K562 (cell line): ENCODE data around the gene GPATCH3.

Experiments
- ELF4 ChIP-seq: fragments of 450-650 bp; formaldehyde crosslinking; IDR thresholded peaks from 2 replicates; pipeline ENCODE4 v1.4.0; 2022; ENCODE audit warnings: missing genetic modification characterization
- GTF2A2 ChIP-seq: IDR thresholded peaks from 2 replicates; pipeline ENCODE4 v1.6.1; 2016; ENCODE audit warnings: mild to moderate bottlenecking, missing genetic modification characterization, missing compliant biosample characterization
- POLR2A ChIP-seq: fragments of 450-650 bp; conservative IDR thresholded peaks from 2 replicates; pipeline ENCODE4 v1.6.1; 2016
- POLR2AphosphoS5 ChIP-seq: IDR thresholded peaks from 2 replicates; pipeline ENCODE4 v1.6.1; 2011; ENCODE audit warnings: mild to moderate bottlenecking, low read depth, low read length, moderate library complexity; ENCODE audit not compliant: control insufficient read depth, insufficient read depth
- TCF7L2 ChIP-seq: fragments of 150-350 bp; IDR thresholded peaks from 2 replicates; pipeline ENCODE4 v1.6.1; 2016; ENCODE audit warnings: low read depth, mild to moderate bottlenecking, low read length, moderate library complexity
- TF ChIP-seq, protein P1 (sequence below), 2 experiments: fragments of 450-650 bp; IDR thresholded peaks; 2 replicates each; pipeline ENCODE4 v1.6.1; 2016
- TF ChIP-seq, protein P2 (sequence below): fragments of 250-450 bp; sonication (Bioruptor Pico); IDR thresholded peaks from 2 replicates; pipeline ENCODE4 v1.8.0; 2021; ENCODE audit warnings: moderate library complexity, mild to moderate bottlenecking, inconsistent platforms
- TF ChIP-seq, protein P3 (sequence below): fragments of 200-400 bp; formaldehyde crosslinking; IDR thresholded peaks from 2 replicates; pipeline ENCODE4 v1.6.1; 2017; ENCODE audit warnings: mild to moderate bottlenecking, low read depth, low read length, moderate library complexity

DNA sequence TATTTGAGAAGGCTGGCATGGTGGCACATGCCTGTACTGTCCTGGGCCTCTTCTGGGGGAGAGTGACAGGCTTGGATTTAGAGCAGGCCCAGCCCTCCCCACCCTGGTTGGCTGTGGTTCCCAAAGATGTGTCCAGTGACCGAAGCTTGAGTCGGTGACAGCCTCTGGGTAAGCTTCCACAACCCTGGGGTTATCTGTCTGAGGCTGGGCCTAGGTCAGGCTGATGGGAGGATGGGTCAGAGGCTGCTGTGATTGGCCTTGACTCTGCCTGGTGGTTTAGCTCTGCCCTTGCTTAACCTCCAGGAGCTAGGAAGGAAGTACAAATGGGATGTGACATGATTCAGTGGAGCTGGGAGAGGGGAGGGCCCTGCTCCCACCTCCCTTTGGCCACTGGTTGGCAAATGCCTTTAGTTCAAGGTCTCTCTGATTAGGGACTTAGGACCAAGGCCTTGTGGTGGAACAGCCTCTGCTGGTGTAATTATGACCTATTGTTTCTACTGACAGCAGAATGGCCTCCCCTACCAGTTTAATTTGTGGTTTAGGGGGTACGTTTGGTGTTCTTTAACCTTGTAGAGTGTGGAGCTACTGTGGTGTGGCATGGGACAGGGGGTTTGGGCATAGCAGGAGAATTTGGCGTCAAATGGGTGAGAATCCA, 37.9 kb upstream of the GPATCH3 start:
- no peak for TF ChIP-seq POLR2AphosphoS5
- no peak for TF ChIP-seq TCF7L2
- no peak for TF ChIP-seq GTF2A2
- TF ChIP-seq ELF4 (CRISPR knock-in tag) = no peak
- TF ChIP-seq, protein P1, sequence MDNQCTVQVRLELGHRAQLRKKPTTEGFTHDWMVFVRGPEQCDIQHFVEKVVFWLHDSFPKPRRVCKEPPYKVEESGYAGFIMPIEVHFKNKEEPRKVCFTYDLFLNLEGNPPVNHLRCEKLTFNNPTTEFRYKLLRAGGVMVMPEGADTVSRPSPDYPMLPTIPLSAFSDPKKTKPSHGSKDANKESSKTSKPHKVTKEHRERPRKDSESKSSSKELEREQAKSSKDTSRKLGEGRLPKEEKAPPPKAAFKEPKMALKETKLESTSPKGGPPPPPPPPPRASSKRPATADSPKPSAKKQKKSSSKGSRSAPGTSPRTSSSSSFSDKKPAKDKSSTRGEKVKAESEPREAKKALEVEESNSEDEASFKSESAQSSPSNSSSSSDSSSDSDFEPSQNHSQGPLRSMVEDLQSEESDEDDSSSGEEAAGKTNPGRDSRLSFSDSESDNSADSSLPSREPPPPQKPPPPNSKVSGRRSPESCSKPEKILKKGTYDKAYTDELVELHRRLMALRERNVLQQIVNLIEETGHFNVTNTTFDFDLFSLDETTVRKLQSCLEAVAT (IDR thresholded peaks at IDR 0.05) = no peak
- no peak for TF ChIP-seq POLR2A
- TF ChIP-seq, protein P2, sequence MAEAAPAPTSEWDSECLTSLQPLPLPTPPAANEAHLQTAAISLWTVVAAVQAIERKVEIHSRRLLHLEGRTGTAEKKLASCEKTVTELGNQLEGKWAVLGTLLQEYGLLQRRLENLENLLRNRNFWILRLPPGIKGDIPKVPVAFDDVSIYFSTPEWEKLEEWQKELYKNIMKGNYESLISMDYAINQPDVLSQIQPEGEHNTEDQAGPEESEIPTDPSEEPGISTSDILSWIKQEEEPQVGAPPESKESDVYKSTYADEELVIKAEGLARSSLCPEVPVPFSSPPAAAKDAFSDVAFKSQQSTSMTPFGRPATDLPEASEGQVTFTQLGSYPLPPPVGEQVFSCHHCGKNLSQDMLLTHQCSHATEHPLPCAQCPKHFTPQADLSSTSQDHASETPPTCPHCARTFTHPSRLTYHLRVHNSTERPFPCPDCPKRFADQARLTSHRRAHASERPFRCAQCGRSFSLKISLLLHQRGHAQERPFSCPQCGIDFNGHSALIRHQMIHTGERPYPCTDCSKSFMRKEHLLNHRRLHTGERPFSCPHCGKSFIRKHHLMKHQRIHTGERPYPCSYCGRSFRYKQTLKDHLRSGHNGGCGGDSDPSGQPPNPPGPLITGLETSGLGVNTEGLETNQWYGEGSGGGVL (CRISPR knock-in tag) = no peak
- TF ChIP-seq, protein P3, sequence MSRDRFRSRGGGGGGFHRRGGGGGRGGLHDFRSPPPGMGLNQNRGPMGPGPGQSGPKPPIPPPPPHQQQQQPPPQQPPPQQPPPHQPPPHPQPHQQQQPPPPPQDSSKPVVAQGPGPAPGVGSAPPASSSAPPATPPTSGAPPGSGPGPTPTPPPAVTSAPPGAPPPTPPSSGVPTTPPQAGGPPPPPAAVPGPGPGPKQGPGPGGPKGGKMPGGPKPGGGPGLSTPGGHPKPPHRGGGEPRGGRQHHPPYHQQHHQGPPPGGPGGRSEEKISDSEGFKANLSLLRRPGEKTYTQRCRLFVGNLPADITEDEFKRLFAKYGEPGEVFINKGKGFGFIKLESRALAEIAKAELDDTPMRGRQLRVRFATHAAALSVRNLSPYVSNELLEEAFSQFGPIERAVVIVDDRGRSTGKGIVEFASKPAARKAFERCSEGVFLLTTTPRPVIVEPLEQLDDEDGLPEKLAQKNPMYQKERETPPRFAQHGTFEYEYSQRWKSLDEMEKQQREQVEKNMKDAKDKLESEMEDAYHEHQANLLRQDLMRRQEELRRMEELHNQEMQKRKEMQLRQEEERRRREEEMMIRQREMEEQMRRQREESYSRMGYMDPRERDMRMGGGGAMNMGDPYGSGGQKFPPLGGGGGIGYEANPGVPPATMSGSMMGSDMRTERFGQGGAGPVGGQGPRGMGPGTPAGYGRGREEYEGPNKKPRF = no peak
